Tibial artery (tissue), 4 donors: ENCODE data around the gene TSPAN4.
A peak's percentile ranks its signal among the peaks of the same experiment; 100 is the strongest.

ENCODE experiments used
- DNase-seq, 2 donors: peaks; one replicate each; pipeline ENCODE4 v3.0.0-alpha.2; 2019
- H3K27ac ChIP-seq, 2 donors: fragments of 200-600 bp; sonication (generic) in 1 of 2; 1 replicate in 1 of 2; 2 replicates in 1 of 2; pipeline ENCODE4 v1.5.1; 2018 to 2019; ENCODE audit warnings: mild to moderate bottlenecking in 1 of 2
- H3K27me3 ChIP-seq, 2 donors: fragments of 200-600 bp; sonication (generic) in 1 of 2; one replicate each; pipeline versions ENCODE4 v1.5.1 to v1.6.0; 2016 to 2019
- H3K36me3 ChIP-seq, 3 donors: fragments of 200-600 bp; sonication (generic) in 2 of 3; one replicate each; pipeline ENCODE4 v1.5.1; 2016 to 2019; ENCODE audit warnings: mild to moderate bottlenecking in 2 of 3
- H3K4me1 ChIP-seq, 4 donors: fragments of 200-600 bp; sonication (generic) in 2 of 4; 1 replicate in 3 of 4; 2 replicates in 1 of 4; pipeline ENCODE4 v1.5.1; 2016 to 2019
- H3K4me3 ChIP-seq, 2 donors: fragments of 200-600 bp; sonication (generic) in 1 of 2; 1 replicate in 1 of 2; 2 replicates in 1 of 2; pipeline ENCODE4 v1.5.1; 2018 to 2019; ENCODE audit warnings: mild to moderate bottlenecking in 2 of 2
- H3K9me3 ChIP-seq, 3 donors: fragments of 200-600 bp; sonication (generic) in 1 of 3; one replicate each; pipeline ENCODE4 v1.5.1; 2016 to 2019
- intact Hi-C: fragments of 100-400 bp; cut with DNase I; formaldehyde crosslinking; loops from one replicate; pipeline ENCODE4 v1.15.0; 2023; ENCODE audit warnings: low total_unique reads
- TF ChIP-seq, protein P1 (sequence below), 2 experiments: fragments of 200-600 bp in 1 of 2; fragments of 450-650 bp in 1 of 2; IDR thresholded peaks; one replicate each; pipeline ENCODE4 v1.5.1; 2017 to 2019; ENCODE audit warnings: antibody characterized with exemption in 2 of 2, mild to moderate bottlenecking in 1 of 2, moderate library complexity in 1 of 2

Gene TSPAN4, protein sequence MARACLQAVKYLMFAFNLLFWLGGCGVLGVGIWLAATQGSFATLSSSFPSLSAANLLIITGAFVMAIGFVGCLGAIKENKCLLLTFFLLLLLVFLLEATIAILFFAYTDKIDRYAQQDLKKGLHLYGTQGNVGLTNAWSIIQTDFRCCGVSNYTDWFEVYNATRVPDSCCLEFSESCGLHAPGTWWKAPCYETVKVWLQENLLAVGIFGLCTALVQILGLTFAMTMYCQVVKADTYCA

DNA sequence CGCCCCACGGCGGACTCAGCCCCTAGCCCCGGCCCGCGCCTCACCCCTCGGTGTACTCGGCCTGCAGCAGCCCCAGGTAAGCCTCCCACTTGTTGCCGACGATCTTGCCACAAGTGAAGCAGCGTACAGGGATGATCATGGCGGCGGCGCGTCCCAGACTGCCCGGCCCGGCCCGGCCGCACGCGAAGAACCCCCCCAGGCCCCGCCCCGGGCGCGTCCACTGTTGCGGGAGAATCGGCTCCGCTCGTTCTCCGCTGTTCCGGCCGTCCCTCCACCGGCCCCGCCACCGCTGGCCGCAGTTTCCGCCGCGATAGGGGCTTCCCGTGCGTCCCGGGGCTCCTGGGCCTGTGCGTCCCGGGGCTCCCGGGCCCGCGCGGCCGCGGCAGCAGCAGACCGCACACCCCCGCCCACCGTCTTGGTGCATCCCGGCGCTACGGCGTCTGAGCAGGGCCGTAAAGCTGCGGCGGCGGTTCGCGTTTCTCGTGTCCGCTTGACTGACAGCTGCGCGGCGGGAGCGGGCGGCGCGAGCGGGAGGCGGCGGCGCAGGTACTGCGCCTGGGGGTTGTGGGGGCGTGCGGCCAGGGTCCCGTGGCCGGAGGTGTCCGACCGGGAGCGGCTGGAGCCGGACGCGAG is at the start of gene TSPAN4, which contains the start of gene POLR2L:
TSS of gene TSPAN4 (plus strand) at position 483 of the 633 bp plus-strand sequence. CDS start 7,453 bp downstream, outside the sequence.
TSS of gene POLR2L (minus strand) at position 160 of the 633 bp plus-strand sequence. CDS start at position 139, 21 bp downstream.
- Histone ChIP-seq H3K4me3 (peak within 1 kb of the TSS; percentile 98), H3K27me3 (peaks cover 0 to 4% of the 10 kb centered on the region in 2 donors), H3K27ac (peak within 1 kb of the TSS; percentile 88 to 95), H3K9me3 (no peaks in the 10 kb centered on the region), H3K36me3 (peaks cover 23 to 35% (median 34%) of the 10 kb centered on the region in 3 donors), H3K4me1 (peaks cover 4 to 77% (median 61%) of the 10 kb centered on the region in 4 donors)
- intact Hi-C loops, result loop anchor here (5.0 kb wide), 1 partner anchor 35 kb away; the partner anchor contains the start of genes PIDD1 and RPLP2
- peak; percentile 84 to 93 for DNase-seq
- TF ChIP-seq, protein P1, sequence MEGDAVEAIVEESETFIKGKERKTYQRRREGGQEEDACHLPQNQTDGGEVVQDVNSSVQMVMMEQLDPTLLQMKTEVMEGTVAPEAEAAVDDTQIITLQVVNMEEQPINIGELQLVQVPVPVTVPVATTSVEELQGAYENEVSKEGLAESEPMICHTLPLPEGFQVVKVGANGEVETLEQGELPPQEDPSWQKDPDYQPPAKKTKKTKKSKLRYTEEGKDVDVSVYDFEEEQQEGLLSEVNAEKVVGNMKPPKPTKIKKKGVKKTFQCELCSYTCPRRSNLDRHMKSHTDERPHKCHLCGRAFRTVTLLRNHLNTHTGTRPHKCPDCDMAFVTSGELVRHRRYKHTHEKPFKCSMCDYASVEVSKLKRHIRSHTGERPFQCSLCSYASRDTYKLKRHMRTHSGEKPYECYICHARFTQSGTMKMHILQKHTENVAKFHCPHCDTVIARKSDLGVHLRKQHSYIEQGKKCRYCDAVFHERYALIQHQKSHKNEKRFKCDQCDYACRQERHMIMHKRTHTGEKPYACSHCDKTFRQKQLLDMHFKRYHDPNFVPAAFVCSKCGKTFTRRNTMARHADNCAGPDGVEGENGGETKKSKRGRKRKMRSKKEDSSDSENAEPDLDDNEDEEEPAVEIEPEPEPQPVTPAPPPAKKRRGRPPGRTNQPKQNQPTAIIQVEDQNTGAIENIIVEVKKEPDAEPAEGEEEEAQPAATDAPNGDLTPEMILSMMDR (IDR thresholded peaks at IDR 0.05), result peak in 1 of 2 experiments; percentile 18

DNA sequence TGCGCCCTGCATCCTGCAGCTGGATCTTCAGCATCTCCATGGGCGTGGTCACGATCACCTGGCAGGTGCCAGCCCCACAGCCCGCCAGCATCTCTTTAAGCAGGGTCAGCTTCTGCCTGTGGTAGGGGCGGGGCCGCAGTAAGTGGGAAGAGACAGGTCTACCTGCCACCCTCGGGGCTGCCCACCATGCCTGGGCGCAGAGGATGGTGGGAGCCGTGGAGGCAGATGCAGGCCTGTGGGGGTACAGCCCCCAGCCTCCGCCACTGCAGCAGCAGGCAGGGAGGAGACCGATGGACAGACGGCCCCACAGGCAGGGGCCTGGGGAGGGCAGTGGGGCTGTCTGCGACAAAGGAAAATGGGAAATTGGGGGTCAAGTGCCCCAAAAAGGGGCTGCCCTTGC is 49.8 kb upstream of the TSPAN4 start:
- intact Hi-C loops, result no loop called here
- H3K4me3 ChIP-seq, result no peak overlapping the region
- no peak overlapping the region for H3K27ac ChIP-seq
- H3K9me3 ChIP-seq, result no peaks in the 10 kb centered on the region
- TF ChIP-seq, protein P1 (IDR thresholded peaks at IDR 0.05), result no peak
- peaks cover 0 to 28% (median 5%) of the 10 kb centered on the region in 3 donors for H3K36me3 ChIP-seq
- peaks cover 0 to 31% of the 10 kb centered on the region in 2 donors for H3K27me3 ChIP-seq
- no peak for DNase-seq
- H3K4me1 ChIP-seq, result peaks cover 0 to 42% (median 25%) of the 10 kb centered on the region in 4 donors

DNA sequence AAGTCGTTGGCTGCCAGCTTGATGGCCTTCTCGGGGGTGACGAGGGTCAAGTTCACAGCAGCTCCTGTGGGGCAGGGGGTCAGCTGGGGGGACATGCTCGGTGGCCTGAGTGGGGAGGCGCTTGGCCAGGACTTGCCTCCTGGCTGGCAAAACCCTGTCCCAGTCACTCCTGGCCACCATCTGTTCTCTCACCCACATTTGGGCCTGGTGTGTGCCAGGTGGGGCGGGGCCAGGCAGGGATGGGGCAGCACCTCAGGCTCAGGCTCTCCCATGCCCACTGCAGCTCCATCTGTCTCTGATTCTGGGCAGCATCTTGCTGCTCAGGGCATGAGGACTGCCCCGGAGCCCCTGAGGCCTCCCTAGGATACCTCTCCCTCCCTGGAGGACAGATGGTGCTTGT is 49.1 kb upstream of the TSPAN4 start:
- peaks cover 0 to 24% of the 10 kb centered on the region in 2 donors for H3K27me3 ChIP-seq
- peaks cover 0 to 28% (median 5%) of the 10 kb centered on the region in 3 donors for H3K36me3 ChIP-seq
- intact Hi-C loops, result no loop called here
- H3K4me3 ChIP-seq, result no peak overlapping the region
- no peaks in the 10 kb centered on the region for H3K9me3 ChIP-seq
- TF ChIP-seq, protein P1 (IDR thresholded peaks at IDR 0.05), result no peak
- peaks cover 0 to 47% (median 28%) of the 10 kb centered on the region in 4 donors for H3K4me1 ChIP-seq
- no peak overlapping the region for H3K27ac ChIP-seq
- DNase-seq, result no peak

DNA sequence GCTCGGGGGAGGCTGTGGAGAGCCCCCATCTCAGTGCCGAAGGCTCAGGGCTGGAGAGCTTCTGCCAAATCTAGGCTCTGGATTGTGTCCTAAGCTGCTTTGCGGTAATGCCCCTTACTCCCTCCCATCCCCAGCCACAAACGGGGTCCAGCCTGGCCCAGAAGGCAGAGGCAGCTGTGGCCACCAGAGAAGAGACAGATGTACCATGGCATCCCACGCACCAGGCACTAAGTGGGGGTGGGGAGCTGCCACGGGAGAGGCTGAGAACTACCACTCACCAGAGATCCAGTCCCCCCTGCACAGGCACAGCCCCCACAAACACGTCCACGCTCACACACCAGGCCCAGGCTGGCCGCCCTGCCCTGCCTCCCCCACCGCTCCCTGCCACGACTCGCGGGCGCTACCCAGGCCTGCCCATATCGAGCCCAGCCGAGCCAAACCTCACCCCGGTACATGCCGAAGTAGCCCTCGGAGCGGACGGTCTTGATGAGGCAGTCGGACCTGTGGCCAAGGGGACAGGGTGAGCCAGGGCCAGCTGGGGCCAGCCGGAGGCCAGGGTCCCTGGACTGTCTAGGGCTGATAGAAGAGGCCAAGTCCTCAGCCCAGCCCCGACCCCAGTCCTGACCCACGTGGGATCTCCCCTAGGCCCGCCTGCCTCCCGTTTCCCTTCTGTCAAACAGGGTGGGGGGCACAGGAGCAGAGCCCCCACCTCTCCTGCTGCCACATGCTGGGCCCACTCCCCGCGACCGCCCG is 48.5 kb upstream of the TSPAN4 start:
- DNase-seq, result no peak

More for the DNA sequence above, 48.5 kb upstream of the TSPAN4 start:
- Histone ChIP-seq H3K27me3 (peaks cover 0 to 18% of the 10 kb centered on the region in 2 donors), H3K27ac (no peak overlapping the region), H3K4me1 (peaks cover 0 to 46% (median 29%) of the 10 kb centered on the region in 4 donors), H3K9me3 (no peaks in the 10 kb centered on the region), H3K4me3 (no peak overlapping the region), H3K36me3 (peaks cover 0 to 30% (median 5%) of the 10 kb centered on the region in 3 donors)
- intact Hi-C loops, result no loop called here
- TF ChIP-seq, protein P1 (IDR thresholded peaks at IDR 0.05), result no peak
